OCI-LY3 (cell line): ENCODE data around the gene LRRC72.
"Not testable (repeated sequence)": the region's sequence is repeated elsewhere in the genome, so short reads cannot be mapped to it uniquely, and the experiment has no call there.

Source experiments
- H2AFZ ChIP-seq: fragments of 200-600, 300-600 bp; shearing (Covaris generic); 2 replicates; pipeline ENCODE4 v1.6.0; 2014; ENCODE audit warnings: antibody characterized with exemption, low read depth, low read length
- H3K27ac ChIP-seq: fragments of 200-600, 300-600 bp; sonication (generic); 2 replicates; pipeline ENCODE4 v1.5.1; 2014; ENCODE audit warnings: mild to moderate bottlenecking, low read length, moderate library complexity, mixed read lengths
- H3K27me3 ChIP-seq: fragments of 200-600, 300-600 bp; sonication (generic); 2 replicates; pipeline ENCODE4 v1.6.1; 2014; ENCODE audit warnings: low read depth, low read length, mixed read lengths
- H3K36me3 ChIP-seq: fragments of 200-600, 300-600 bp; sonication (generic); replicated peaks from 2 replicates; pipeline ENCODE3; 2014; ENCODE audit warnings: low read depth, low read length, mixed read lengths
- H3K4me1 ChIP-seq: fragments of 300-600, 200-600 bp; sonication (generic); 2 replicates; pipeline ENCODE4 v1.6.1; 2014; ENCODE audit warnings: low read length, mixed read lengths
- H3K4me2 ChIP-seq: fragments of 200-600, 300-600 bp; sonication (generic); 2 replicates; pipeline ENCODE4 v1.6.1; 2014; ENCODE audit warnings: low read length, mixed read lengths
- H3K4me3 ChIP-seq: fragments of 300-600, 200-600 bp; sonication (generic); 2 replicates; pipeline ENCODE4 v1.5.1; 2014; ENCODE audit warnings: antibody characterized with exemption, mild to moderate bottlenecking, low read length, moderate library complexity
- H3K79me2 ChIP-seq: fragments of 300-600, 200-600 bp; shearing (Covaris generic); 2 replicates; pipeline ENCODE4 v1.6.1; 2014; ENCODE audit warnings: mild to moderate bottlenecking, low read length, mixed read lengths
- H3K9ac ChIP-seq: fragments of 300-600, 200-600 bp; shearing (Covaris generic); 2 replicates; pipeline ENCODE4 v1.6.0; 2014; ENCODE audit warnings: mild to moderate bottlenecking, low read length, moderate library complexity
- H3K9me3 ChIP-seq: fragments of 200-600, 300-600 bp; shearing (Covaris generic); 2 replicates; pipeline ENCODE4 v1.6.1; 2014; ENCODE audit warnings: low read length, mixed read lengths; ENCODE audit not compliant: insufficient read depth
- H4K20me1 ChIP-seq: fragments of 200-600, 300-600 bp; sonication (generic); 2 replicates; pipeline ENCODE4 v1.6.1; 2016; ENCODE audit warnings: low read length, mixed read lengths; ENCODE audit not compliant: insufficient read depth
- CTCF ChIP-seq: fragments of 200-600, 300-600 bp; sonication (generic); IDR thresholded peaks from 2 replicates; pipeline ENCODE4 v1.5.1; 2014; ENCODE audit warnings: antibody characterized with exemption, low read length, low read depth
- EZH2phosphoT487 ChIP-seq: fragments of 200-600 bp; shearing (Covaris generic); IDR thresholded peaks from 2 replicates; pipeline ENCODE4 v1.6.1; 2018; ENCODE audit warnings: antibody characterized with exemption, mixed run types, low read depth

Gene LRRC72

GRCh38 chr7:16535500-16535899, 8.9 kb downstream of the LRRC72 start:
- no peak overlapping the region for H3K9ac ChIP-seq
- H3K79me2 ChIP-seq = no peaks in the 10 kb centered on the region
- no peaks in the 10 kb centered on the region for H3K36me3 ChIP-seq
- no peaks in the 10 kb centered on the region for H4K20me1 ChIP-seq
- H3K9me3 ChIP-seq = no peaks in the 10 kb centered on the region
- H3K4me3 ChIP-seq = no peak overlapping the region
- H3K4me1 ChIP-seq = no peaks in the 10 kb centered on the region
- TF ChIP-seq CTCF (no peak), EZH2phosphoT487 (no peak)
- H2AFZ ChIP-seq = no peak overlapping the region
- H3K27ac ChIP-seq = no peak overlapping the region
- H3K27me3 ChIP-seq = no peaks in the 10 kb centered on the region
- H3K4me2 ChIP-seq = no peak overlapping the region

- not testable (repeated sequence) for H3K4me2 ChIP-seq, H3K36me3 ChIP-seq, H3K4me1 ChIP-seq, H3K79me2 ChIP-seq, H3K27me3 ChIP-seq, H3K9me3 ChIP-seq, H3K27ac ChIP-seq, H4K20me1 ChIP-seq, H2AFZ ChIP-seq, H3K4me3 ChIP-seq, H3K9ac ChIP-seq
Observed at GRCh38 chr7:16540559-16540958, 13.9 kb downstream of the LRRC72 start.

- Histone ChIP-seq H3K4me2 (no peak overlapping the region), H2AFZ (no peak overlapping the region), H3K4me1 (no peaks in the 10 kb centered on the region), H3K27ac (no peak overlapping the region), H3K4me3 (no peak overlapping the region), H3K9me3 (no peaks in the 10 kb centered on the region), H3K79me2 (no peaks in the 10 kb centered on the region), H3K9ac (no peak overlapping the region), H3K36me3 (no peaks in the 10 kb centered on the region), H4K20me1 (no peaks in the 10 kb centered on the region), H3K27me3 (no peaks in the 10 kb centered on the region)
- TF ChIP-seq EZH2phosphoT487 (no peak), CTCF (no peak)
Observed at GRCh38 chr7:16542401-16542800, 15.8 kb downstream of the LRRC72 start.

GRCh38 chr7:16543456-16543855, 16.8 kb downstream of the LRRC72 start:
- Histone ChIP-seq H3K79me2 (no peaks in the 10 kb centered on the region), H3K9ac (no peak overlapping the region), H3K27ac (no peak overlapping the region), H3K36me3 (no peaks in the 10 kb centered on the region), H3K4me2 (no peak overlapping the region), H3K9me3 (no peaks in the 10 kb centered on the region), H3K4me1 (no peaks in the 10 kb centered on the region), H4K20me1 (no peaks in the 10 kb centered on the region), H3K27me3 (no peaks in the 10 kb centered on the region), H3K4me3 (no peak overlapping the region), H2AFZ (no peak overlapping the region)
- TF ChIP-seq CTCF (no peak), EZH2phosphoT487 (no peak)

- no peak for TF ChIP-seq EZH2phosphoT487
- TF ChIP-seq CTCF = no peak
- no peak overlapping the region for H3K9ac ChIP-seq
- H3K4me3 ChIP-seq = no peak overlapping the region
- no peaks in the 10 kb centered on the region for H3K79me2 ChIP-seq
- H2AFZ ChIP-seq = no peak overlapping the region
- H3K27me3 ChIP-seq = no peaks in the 10 kb centered on the region
- no peak overlapping the region for H3K4me2 ChIP-seq
- no peak overlapping the region for H3K27ac ChIP-seq
- no peaks in the 10 kb centered on the region for H3K9me3 ChIP-seq
- H3K36me3 ChIP-seq = no peaks in the 10 kb centered on the region
- H4K20me1 ChIP-seq = no peaks in the 10 kb centered on the region
- H3K4me1 ChIP-seq = no peaks in the 10 kb centered on the region
Observed at GRCh38 chr7:16546921-16547505, 20.4 kb downstream of the LRRC72 start.
